Ovary (tissue), 9 donors: ENCODE measurements around the gene RAB3IL1. TPM values are rescaled to one million over a fixed set of nuclear protein-coding genes. Genes with fewer than 3 reads are reported as not detected.

Experiments used
- DNase-seq, 5 donors: peaks; one replicate each; pipeline ENCODE4 v3.0.0-alpha.2; 2019 to 2020
- H3K27ac ChIP-seq, 2 donors: fragments of 200-600 bp; one replicate each; pipeline versions ENCODE4 v1.5.1 to v1.8.0; 2019 to 2022
- H3K27me3 ChIP-seq: fragments of 200-600 bp; one replicate; pipeline ENCODE4 v1.8.0; 2022
- H3K36me3 ChIP-seq: fragments of 200-600 bp; sonication (generic); one replicate; pipeline ENCODE4 v1.5.1; 2019
- H3K4me1 ChIP-seq: one replicate; pipeline ENCODE4 v1.8.1; 2013; ENCODE audit warnings: mild to moderate bottlenecking, moderate library complexity; ENCODE audit not compliant: insufficient read depth
- H3K4me3 ChIP-seq: fragments of 200-600 bp; sonication (generic); one replicate; pipeline ENCODE4 v1.5.1; 2017
- H3K9me3 ChIP-seq, 2 donors: fragments of 200-600 bp in 1 of 2; sonication (generic) in 1 of 2; one replicate each; pipeline versions ENCODE4 v1.5.1 to v1.8.1; 2013 to 2019; ENCODE audit warnings: mild to moderate bottlenecking in 1 of 2, moderate library complexity in 1 of 2
- EP300 ChIP-seq: sonication (generic); formaldehyde crosslinking; IDR thresholded peaks from one replicate; pipeline ENCODE4 v1.6.1; 2017; ENCODE audit warnings: antibody characterized with exemption
- POLR2A ChIP-seq: fragments of 450-650 bp; IDR thresholded peaks from one replicate; pipeline ENCODE4 v1.6.1; 2017; ENCODE audit warnings: antibody characterized with exemption, mild to moderate bottlenecking, moderate library complexity
- WGBS, 3 donors: extraction: QIAGEN DNeasy Blood & Tissue Kit in 1 of 3; methylation state at CpG; one replicate each; pipeline versions ENCODE4 v1.1.5 to v1.1.7; 2013 to 2017; 5-methylcytosine and 5-hydroxymethylcytosine counted together
- intact Hi-C, 4 donors: fragments of 100-400 bp; cut with DNase I; formaldehyde crosslinking; loops; one replicate each; pipeline versions ENCODE4 v1.11.0 to v1.15.1; 2022 to 2023
- polyA plus RNA-seq, 2 donors: library from polyadenylated mRNA; stranded (reverse); fragments of 200-250 nt in 1 of 2; fragments of 350-450 nt in 1 of 2; fragmentation: Illumina TruSeq in 1 of 2; extraction: RNeasy Lipid Tissue Mini Kit (QIAGEN cat#74804) in 1 of 2; gene quantifications; one replicate each; pipeline ENCODE4 v1.2.3, GENCODE V29; 2013 to 2014
- total RNA-seq, 7 donors: library from RNA; depleted of rRNA in 2 of 7; stranded (reverse); fragments of >200 nt in 2 of 7; fragmentation: NEBNext Ultra II Directional in 3 of 7; extraction: Animal tissue kit (Norgen Biotek cat#: 25700) in 3 of 7; gene quantifications; one replicate each; pipeline versions ENCODE4 v1.1.0 to v1.2.4, GENCODE V29; 2016 to 2023
- TF ChIP-seq, protein P1 (sequence below), 3 donors: fragments of 450-650 bp in 2 of 3; fragments of 200-600 bp in 1 of 3; IDR thresholded peaks; one replicate each; pipeline versions ENCODE4 v1.5.1 to v1.8.0; 2016 to 2022; ENCODE audit warnings: antibody characterized with exemption in 3 of 3, mild to moderate bottlenecking in 1 of 3
- donor health status: DM: no; HTN: no; CAD: no; lungs with moderate emphysema.
- donor health status: DM: no; HTN: no; CAD: no.
- donor health status: Bipolar disorder and iron deficiency.
- donor health status: DM: yes; HTN: yes; CAD: no.
- donor health status: DM: no; HTN: no; CAD: no.
- donor health status: DM: yes; HTN: yes; CAD: no.

RAB3IL1 gene
- total and polyA plus RNA-seq, 9 donors = 4.5 to 90.0 (median 52.9) TPM

DNA sequence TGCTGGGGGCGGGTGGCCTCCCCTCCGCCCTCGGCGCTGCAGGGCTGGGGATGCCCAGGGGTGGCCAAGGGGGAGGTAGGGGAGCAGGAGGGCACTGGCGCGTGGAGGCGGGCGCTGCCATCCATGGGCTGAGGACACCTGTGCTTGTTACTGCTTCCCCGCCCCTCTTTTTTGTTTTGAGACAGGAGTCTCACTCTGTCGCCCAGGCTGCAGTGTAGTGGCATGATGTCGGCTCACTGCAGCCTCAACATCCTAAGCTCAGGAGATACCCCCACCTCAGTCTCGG is 25.3 kb downstream of the RAB3IL1 start:
- DNase-seq = no peak
- WGBS, 3 donors = 14 to 40% (median 30%) methylated on average over 3 to 12 of the region's 12 CpGs
- Histone ChIP-seq H3K27ac (peak overlapping the region; percentile 83), H3K4me1 (peaks cover 5% of the 10 kb centered on the region), H3K4me3 (peak overlapping the region; percentile 75), H3K9me3 (no peaks in the 10 kb centered on the region), H3K27me3 (no peaks in the 10 kb centered on the region), H3K36me3 (no peaks in the 10 kb centered on the region)
- intact Hi-C loops = loop anchor here (2.0 to 5.0 kb wide), 4 partner anchors 100 to 215 kb away; partner anchors contain the start of genes FEN1 (in 1 of the 4) and TMEM258 (in 1 of the 4)
- TF ChIP-seq, protein P1, sequence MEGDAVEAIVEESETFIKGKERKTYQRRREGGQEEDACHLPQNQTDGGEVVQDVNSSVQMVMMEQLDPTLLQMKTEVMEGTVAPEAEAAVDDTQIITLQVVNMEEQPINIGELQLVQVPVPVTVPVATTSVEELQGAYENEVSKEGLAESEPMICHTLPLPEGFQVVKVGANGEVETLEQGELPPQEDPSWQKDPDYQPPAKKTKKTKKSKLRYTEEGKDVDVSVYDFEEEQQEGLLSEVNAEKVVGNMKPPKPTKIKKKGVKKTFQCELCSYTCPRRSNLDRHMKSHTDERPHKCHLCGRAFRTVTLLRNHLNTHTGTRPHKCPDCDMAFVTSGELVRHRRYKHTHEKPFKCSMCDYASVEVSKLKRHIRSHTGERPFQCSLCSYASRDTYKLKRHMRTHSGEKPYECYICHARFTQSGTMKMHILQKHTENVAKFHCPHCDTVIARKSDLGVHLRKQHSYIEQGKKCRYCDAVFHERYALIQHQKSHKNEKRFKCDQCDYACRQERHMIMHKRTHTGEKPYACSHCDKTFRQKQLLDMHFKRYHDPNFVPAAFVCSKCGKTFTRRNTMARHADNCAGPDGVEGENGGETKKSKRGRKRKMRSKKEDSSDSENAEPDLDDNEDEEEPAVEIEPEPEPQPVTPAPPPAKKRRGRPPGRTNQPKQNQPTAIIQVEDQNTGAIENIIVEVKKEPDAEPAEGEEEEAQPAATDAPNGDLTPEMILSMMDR (IDR thresholded peaks at IDR 0.05) = no peak
- TF ChIP-seq EP300 (no peak), POLR2A (no peak)

DNA sequence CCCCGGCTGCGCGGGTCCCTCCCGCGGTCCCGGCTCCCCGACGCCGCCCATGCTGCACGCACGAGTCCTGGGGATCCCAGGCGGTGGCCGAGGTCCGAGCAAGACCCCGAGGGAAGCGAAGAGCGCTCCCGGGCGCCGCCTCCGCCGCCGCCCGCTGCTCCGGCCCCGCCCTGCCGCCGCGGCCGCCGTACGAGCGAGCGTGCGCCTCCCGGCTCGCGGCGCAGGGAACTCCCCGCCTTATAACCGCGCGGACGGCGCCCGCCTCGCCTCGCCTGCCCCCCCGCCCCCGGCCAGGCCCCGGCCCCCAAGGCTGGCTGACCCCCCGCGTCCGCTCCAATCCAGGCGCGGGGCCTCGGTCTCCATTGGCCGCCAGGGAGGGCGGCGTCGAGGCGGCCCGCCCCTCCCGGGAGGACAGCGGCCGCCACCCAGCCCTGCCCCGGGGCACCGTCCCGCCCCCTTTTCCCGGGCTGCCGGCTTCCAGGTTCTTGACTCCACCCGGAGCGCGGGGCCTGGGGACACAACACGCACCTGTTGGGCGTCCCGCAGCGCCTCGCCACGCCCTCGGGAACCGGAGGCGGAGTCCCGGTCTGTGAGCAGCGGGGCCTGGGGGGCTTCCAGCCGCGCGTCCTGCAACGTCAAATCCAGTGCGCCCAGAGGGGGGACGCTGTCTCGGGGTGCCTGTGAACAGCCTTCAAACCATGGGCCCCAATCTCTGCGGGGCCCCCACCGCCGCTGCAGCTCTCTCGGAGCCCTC is 25.9 kb downstream of the RAB3IL1 start, which contains the start of gene FADS3:
Gene FADS3 (minus strand): TSS at position 215 of the 754 bp plus-strand sequence. CDS start 164 bp downstream, at position 51.
- WGBS, 3 donors = 0 to 1% (median 1%) methylated on average over 3 to 96 of the region's 96 CpGs
- TF ChIP-seq POLR2A = peak; percentile 36
- TF ChIP-seq, protein P1 (IDR thresholded peaks at IDR 0.05) = no peak
- Histone ChIP-seq H3K4me3 (peak within 1 kb of the TSS; percentile 75), H3K36me3 (no peaks in the 10 kb centered on the region), H3K9me3 (no peaks in the 10 kb centered on the region), H3K27ac (peak within 1 kb of the TSS; percentile 83), H3K27me3 (no peaks in the 10 kb centered on the region), H3K4me1 (peaks cover 5% of the 10 kb centered on the region)
- DNase-seq = peak; percentile 84 to 88 (median 87)
- intact Hi-C loops = loop anchor here (2.0 to 5.0 kb wide), 5 partner anchors 63 to 216 kb away; partner anchors contain the start of genes FADS2 (in 1 of the 4), FEN1 (in 1 of the 4) and TMEM258 (in 1 of the 4)

DNA sequence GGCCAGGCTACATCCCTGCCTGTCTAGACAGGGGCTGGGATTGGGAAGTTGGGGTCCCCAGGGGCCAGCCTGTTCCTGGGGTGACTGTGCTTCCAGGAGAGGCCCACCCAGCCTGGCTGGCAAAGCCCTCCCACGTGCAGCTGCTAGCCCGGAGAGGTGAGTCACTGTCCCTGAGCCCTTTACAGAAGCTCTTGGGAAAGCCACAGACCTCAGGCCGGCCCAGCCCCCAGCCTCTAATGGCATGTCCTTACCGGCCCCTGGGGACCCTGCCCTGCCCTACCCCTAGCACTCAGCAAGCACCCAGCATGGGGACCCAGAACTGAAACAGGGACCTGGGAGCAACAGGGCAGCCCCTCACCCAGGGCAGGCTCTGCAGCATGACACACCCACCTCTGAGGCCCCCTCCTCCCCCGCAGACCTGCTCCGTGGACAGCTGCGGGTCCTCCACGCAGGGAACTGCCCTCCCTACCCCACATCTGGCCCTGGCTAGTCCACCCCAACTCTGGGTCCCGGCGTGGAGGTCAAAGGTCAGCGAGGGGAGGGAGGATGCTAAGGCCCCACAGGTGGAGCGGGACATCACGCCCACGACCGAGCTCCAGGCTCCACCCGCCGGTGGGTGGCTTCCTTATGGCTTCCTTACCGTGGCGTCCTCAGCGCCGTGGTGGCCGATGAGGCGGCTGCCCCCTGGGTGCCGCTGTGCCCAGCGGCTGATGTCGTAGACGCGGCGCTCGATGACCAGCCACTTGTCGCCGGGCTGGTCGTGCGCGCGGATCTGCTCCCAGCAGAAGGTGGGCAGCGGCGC is 26.6 kb downstream of the RAB3IL1 start:
- H3K4me1 ChIP-seq = peaks cover 5% of the 10 kb centered on the region
- peak overlapping the region; percentile 75 for H3K4me3 ChIP-seq
- no peaks in the 10 kb centered on the region for H3K9me3 ChIP-seq
- no peaks in the 10 kb centered on the region for H3K36me3 ChIP-seq
- DNase-seq = peak; percentile 59 to 80 (median 74)
- intact Hi-C loops = loop anchor here in 3 of 4 donors (2.0 to 5.0 kb wide), 4 partner anchors 62 to 217 kb away; partner anchors contain the start of genes FADS2 (in 1 of the 3), FEN1 (in 1 of the 3) and TMEM258 (in 1 of the 3)
- H3K27me3 ChIP-seq = no peaks in the 10 kb centered on the region
- 2 to 3% (median 2%) methylated on average over 32 to 38 of the region's 38 CpGs for WGBS, 3 donors
- H3K27ac ChIP-seq = peak overlapping the region; percentile 46 to 83
- TF ChIP-seq POLR2A (no peak), EP300 (no peak)
- TF ChIP-seq, protein P1 (IDR thresholded peaks at IDR 0.05) = no peak

DNA sequence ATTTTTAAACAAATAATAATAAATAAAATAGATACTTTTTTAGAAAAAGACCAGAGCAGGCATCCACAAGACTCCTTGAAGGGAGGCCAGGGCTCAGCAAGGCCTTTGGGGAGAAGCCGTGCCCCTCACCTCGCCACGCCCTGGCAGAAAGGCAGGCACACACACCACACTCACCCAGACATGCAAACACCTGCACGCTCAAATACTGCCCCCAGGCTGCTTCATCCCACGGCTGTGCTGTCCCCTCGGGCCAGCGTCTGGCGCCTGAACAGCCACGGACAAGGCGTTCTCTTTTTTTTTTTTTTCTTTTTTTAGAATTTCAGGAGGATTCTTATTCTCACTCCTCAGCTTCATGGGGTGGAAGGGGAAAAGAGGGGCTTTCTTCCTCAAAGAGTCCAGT is 27.5 kb downstream of the RAB3IL1 start:
- H3K36me3 ChIP-seq = no peaks in the 10 kb centered on the region
- H3K4me1 ChIP-seq = peaks cover 5% of the 10 kb centered on the region
- no peak overlapping the region for H3K4me3 ChIP-seq
- peak overlapping the region in 1 of 2 donors; percentile 83 for H3K27ac ChIP-seq
- no peaks in the 10 kb centered on the region for H3K9me3 ChIP-seq
- WGBS, 3 donors = 89 to 93% (median 91%) methylated on average over 10 of the region's 10 CpGs
- intact Hi-C loops = loop anchor here in 3 of 4 donors (2.0 to 5.0 kb wide), 4 partner anchors 61 to 217 kb away; partner anchors contain the start of genes FADS2 (in 1 of the 3), FEN1 (in 1 of the 3) and TMEM258 (in 1 of the 3)
- no peak for DNase-seq
- no peaks in the 10 kb centered on the region for H3K27me3 ChIP-seq
- TF ChIP-seq EP300 (no peak), POLR2A (no peak)
- TF ChIP-seq, protein P1 (IDR thresholded peaks at IDR 0.05) = no peak
